Measurements from ENCODE around the gene MELTF.
"Not testable (repeated sequence)": the region's sequence is repeated elsewhere in the genome, so short reads cannot be mapped to it uniquely, and the experiment has no call there.

Gene MELTF

DNA sequence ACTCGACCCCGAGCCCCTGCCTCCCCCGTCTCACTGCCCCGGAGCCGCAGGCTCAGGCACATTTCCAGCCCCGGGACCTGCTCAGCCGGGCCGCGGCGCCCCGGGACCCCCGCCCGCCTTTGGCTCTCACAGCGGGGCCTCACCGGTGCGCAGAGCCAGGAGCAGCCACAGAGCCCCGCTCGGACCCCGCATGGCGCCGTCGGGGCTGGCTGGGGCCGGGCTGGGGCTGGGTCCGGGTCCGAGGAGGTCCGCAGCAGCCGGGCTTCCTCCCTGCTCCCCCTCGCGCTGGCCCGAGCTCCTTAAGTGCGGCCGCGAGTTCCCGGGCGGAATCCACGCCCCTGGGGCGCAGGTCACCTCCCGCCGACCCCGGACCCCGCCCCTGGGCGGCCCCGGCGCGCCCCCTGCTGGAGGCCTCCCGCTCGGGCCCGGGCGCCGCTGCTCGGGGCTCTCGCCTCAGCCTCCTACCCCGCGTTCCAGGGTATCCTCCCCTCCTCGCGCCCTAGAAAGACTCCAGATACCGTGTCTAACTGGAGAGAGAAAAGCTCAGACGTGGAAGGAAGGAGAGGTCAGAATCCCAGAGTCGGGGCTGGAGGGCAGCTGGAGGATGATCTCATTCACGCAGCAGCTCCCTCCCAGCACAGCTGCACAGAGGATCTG lies at the start of gene MELTF:
Gene MELTF (minus strand): TSS at position 307 of the 657 bp plus-strand sequence. CDS start 115 bp downstream, at position 192.
- DNase-seq = peak; percentile 76

DNA sequence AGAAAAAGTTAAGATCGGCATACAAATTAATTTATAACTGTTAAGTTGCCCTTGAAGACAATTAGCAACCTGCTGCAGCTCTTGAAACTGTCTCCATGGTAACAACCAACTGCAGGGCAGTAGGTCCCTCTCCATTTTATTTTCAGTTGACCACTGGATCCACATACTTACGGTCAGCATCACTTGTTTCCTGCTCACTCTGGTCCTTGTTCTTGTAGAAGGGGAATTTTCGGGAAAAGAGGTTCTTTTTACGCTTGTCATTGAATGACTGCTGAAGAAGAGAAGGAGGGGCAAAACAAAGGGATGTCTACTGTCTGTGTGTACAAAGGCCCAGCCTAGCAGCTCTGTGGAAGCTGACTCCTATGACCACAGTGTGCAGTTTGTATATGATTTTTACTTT lies 46.8 kb upstream of the MELTF start:
- DNase-seq = no peak

DNA sequence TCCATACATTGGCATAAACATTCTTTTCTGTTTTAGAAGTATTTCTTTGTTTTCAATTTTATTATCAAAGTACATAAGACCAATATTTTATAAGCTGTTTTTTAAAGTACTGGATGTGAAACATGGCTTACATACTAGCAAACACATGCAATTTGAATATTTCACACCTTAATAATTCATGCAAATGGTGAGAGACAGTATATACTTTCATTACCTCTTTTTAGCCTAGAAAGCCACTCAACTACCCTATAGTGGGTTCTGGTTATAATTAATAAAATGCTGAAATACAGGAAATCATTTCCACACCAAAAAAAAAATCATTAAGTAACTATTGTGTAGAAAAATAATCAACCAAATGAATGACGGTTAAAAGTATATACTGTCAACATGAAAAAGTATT lies 38.5 kb upstream of the MELTF start:
- no peak for DNase-seq

DNA sequence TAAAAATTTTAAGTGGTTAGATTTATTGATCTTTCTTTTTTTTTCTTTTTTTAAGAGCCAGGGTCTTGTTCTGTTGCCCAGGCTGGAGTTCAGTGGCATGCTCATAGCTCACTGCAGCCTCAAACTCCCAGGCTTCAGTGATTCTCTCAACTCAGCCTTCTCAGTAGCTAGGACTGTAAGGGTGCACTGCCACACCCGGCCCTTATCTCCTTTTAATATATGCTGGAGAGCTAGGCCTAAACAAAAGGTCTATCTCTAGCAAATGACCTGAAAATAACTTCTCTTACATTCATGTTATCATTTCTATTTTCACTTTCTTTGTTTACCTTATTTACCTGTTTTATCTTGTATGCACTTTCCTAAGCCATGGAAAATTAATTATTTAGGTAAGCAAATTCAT lies 35.2 kb upstream of the MELTF start:
- no peak for DNase-seq

DNA sequence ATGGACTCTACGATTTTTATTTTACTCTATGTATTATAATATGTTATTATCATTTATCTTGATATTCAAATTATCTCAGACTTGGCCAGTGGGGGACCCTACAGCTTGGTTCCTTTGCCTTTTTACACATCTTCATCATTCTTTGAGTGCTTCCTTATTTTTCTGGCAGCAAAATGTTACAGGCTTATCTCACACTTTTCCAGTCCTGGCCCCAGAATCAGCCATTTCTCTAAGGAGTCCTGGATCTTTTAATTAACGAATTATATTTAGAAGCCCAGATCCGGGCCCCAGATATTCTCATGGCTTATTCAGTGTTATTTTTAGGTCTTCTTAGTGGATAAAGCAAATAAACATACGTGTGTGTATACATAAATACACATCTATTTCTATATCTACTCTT lies 32.8 kb upstream of the MELTF start:
- no peak for DNase-seq

DNA sequence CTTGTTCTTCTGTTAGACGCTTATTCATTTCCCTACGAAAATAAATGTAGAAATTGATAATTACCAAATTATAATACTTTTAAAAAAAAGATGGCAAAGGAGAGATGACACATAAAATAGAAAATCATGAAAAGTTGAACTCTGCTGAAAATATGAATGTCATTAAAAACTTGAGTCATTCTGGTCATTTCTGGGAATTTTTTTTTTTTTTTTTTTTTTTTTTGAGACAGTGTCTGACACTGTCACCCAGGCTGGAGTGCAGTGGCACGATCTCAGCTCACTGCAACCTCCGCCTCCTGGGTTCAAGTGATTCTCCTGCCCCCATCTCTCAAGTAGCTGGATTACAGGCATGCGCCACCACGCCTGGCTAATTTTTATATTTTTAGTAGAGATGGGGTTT lies 22.0 kb upstream of the MELTF start:
- not testable (repeated sequence) for DNase-seq

DNA sequence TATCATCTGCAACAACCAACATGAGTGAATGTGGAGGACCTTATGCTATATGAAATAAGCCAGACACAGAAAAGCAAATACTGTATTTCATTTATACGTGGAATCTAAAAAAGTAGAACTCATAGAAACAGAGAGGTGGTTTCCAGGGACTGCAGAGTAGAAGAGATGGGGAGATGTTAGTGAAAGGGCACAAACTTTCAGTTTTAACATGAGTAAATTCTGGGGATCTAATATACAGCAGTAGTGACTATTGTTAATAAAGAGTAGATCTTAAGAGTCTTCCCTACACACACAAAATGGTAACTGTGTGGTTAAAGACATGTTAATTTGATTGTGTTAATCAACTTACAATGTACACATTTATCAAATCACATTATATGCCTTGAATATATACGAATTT lies 20.9 kb upstream of the MELTF start:
- no peak for DNase-seq

DNA sequence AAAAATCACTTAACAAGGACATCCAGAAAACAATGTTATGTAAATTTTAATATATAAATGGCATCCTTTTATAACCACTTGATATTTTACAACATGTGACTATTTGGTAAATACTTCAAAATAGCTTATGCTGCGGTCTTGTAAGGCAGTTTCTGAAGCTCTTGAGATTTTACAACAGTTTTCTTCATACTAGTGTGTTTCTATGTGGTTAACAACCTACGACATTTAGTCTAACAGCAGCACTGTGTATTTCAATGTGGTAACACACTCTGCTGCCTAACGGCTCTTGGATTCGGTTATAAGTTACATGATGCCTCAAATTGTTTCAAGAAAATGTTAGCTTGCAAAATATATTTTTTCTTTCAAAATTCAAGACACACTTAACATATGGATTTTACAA lies 12.9 kb upstream of the MELTF start:
- no peak for DNase-seq

DNA sequence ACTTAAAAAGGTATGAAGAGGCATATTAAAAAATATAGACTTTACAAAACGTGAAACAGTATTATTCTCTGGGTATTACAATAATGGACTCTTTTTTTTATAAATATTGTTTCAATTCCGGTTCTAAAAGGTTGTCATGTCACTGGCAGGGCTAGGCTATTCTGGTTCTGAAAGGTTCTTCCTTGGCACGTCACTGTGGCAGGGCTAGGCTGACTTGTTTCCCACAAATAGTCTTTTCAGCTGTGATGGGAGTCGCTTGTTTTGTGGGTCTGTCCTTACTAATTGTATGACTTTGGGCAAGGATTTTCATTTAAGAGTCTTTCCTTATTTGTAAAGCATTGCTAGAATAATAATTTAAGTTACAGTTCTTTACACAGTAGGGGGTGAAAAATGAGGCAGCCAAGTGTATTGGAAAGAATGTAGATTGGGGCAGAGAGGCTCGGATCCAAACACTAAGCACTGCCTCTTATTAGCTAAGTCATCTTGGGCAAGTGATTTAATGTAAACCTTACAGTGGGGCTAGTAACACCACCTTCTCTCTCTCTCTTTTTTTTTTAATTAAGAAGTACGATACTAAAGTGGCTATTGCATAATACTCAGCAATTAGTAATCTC lies 12.4 kb upstream of the MELTF start:
- no peak for DNase-seq

DNA sequence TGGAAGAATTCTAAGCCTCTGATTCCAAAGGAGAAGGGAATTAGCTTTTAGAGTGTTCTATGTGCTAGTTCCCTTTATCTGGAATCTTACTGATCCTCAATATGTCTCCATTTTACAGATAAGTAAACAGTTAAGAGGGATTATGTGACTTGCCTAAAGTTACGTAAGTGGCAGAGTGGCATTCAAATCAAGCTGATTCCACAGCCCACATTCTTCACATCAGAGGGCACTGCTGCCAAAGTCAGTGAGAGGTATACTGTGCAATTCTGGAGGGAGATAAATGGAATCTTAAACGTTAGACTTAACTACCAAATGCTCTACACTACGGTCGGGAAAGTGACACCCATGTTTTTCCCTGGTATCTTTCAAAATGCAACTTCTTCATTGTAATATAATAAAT lies 11.0 kb upstream of the MELTF start:
- no peak for DNase-seq

DNA sequence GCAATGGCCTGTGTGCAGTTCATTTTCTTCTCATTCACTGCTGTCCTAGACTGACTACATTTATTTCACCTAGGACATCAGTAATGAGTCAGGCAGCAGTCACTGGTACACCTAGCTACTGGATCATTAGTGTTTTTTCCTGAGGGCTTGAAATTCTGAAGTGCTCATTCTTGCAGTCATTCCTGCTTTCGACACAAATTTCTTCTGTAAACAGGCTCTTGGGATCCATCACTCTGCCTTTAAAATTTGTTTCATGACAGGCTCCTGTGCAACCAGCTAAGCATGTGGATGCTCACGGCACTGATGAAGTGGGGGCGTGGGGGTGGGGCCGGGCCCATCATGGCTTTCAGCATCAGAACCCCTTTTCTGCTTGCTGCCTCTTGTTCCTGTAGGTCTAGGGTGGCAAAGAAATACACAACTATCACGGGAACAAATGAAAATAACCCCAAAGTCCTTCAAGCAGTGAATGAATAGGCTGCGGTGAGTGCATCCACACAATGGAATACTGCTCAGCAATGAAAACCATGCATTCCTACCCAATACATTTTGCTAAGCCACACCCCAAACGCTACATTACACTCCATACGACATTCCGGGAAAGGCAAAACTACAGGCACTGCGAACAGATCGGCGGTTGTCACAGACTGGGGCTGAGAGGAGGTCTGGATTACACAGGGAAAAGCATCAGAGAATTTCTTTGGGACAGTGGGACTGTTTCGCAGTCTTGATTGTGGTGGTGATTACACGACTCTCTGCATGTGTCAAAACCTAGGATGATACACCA lies 9.3 kb upstream of the MELTF start:
- no peak for DNase-seq

DNA sequence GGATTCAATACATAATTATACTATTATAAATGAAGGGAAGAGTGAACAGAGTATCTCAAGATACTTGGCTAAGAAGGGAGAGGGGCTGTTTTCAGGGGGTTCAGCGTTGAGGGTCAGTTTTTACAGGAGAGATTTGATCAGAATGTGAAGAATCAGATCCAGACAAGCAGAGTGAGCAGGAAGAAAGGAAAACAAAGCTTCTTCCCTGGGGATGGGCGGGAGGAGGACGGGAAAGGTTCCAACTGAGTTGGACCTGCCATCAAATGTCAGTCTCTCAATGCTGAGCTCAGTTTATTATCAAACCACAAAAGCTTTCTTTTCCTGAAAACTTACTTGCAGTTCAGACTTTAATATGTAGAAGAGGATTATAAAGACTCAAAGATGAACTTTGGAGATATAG lies 6.0 kb upstream of the MELTF start:
- DNase-seq = no peak

DNA sequence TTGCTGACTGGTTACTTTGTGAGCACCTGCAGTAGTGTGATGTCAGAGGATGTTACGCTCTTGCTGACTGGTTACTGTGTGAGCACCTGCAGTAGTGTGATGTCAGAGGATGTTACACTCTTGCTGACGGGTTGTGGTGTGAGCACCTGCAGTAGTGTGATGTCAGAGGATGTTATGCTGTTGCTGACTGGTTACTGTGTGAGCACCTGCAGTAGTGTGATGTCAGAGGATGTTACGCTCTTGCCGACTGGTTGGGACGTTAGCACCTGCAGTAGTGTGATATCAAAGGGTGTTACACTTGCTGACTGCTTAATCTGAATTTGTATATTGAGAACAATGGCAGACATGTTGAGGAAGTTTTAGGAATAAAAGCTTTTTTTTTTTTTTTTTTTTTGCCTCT lies 5.2 kb upstream of the MELTF start:
- DNase-seq = not testable (repeated sequence)

DNA sequence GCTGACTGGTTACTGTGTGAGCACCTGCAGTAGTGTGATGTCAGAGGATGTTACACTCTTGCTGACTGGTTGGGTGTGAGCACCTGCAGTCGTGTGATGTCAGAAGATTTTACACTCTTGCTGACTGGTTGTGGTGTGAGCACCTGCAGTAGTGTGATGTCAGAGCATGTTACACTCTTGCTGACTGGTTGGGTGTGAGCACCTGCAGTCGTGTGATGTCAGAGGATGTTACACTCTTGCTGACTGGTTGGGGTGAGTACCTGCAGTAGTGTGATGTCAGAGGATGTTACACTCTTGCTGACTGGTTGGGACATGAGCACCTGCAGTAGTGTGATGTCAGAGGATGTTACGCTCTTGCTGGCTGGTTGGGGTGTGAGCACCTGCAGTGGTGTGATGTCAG lies 4.1 kb upstream of the MELTF start:
- not testable (repeated sequence) for DNase-seq

DNA sequence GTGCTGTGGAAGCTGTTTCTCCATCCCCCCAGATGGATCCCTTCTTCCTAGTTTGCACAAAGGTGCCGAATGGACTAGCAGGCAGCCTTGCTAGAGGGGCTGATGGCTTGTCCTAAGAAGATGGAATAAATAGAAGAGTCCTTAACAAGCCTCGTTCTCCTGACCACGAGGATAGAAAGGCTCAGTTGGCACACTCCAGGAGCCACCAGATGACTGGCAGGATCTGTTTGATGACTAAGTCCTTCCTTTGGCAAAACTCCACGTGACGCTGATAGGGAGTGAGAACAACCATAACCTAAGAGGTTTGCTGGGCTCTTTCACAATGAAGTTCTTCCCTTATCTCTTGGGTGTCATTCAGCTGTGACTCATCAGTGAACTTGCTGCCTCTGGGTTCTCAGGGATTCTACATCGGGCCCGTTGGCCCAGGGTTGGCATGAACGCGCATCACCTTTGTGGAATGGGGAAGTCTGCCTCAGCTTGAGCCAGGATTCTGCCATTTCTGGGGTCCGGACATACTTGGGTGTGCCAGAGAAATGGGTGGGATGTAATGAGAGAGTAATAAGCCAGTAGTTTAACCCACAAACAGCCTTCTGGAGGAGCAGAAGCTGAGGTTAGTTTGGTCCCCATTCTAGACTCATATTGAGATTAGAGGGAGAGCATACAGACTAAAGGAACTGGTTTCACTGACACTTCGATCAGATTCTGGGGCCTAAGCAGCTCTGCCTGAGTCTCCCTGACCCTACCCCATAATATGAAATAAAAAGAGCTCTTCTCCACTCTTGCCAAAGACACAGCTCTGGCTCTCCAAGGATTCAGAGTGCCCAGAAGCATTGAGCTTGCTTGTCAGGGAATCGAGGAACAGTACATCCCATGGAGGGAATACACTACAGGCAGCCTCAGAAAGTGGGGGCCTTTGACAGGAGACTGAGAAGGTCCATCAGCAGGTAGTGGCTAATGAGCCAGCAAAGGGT lies 2.0 kb upstream of the MELTF start:
- DNase-seq = no peak

DNA sequence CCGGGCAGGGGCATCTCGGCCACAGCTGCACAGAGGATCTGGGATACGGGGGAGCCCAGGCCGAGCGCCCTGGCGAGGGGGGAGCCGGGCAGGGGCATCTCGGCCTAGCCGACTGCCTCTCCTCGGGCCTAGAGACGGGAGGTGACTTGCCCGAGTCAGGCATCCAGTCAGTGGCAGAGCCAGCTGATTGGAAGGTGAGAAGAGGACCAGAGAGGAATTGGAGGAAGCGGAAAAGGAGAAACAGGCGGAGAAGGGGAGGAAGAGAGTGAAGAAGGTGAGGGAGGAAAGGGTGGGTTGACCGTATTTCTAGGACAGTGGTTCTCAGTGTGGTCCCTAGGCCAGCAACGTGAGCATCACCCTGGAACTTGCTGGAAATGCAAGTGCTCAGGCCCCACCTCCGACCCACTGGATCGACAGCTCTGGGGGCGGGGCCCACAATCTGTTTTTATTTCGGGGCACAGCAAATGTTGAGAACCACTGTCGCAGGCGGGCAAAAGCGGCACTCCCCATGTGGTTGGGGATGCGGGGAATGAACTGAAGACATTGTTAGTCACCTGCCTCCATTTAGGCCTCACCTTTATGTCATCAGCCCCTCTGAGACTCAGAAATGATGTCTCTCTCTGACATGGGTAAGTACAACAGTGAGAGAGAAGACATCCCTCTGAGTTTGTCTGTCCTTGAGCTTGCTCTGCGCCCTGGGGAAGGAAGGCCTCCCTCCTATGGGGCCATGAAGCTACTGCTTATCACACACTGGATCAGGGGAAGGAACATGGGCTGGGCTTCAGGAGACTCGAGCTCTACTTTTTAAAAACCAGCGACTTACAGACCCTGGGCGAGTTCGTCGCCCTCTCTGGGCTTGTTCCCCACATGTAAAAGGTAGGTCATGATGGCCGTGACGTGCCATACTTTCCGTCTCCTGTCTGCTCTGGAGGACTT lies 1.0 kb upstream of the MELTF start:
- DNase-seq = no peak

DNA sequence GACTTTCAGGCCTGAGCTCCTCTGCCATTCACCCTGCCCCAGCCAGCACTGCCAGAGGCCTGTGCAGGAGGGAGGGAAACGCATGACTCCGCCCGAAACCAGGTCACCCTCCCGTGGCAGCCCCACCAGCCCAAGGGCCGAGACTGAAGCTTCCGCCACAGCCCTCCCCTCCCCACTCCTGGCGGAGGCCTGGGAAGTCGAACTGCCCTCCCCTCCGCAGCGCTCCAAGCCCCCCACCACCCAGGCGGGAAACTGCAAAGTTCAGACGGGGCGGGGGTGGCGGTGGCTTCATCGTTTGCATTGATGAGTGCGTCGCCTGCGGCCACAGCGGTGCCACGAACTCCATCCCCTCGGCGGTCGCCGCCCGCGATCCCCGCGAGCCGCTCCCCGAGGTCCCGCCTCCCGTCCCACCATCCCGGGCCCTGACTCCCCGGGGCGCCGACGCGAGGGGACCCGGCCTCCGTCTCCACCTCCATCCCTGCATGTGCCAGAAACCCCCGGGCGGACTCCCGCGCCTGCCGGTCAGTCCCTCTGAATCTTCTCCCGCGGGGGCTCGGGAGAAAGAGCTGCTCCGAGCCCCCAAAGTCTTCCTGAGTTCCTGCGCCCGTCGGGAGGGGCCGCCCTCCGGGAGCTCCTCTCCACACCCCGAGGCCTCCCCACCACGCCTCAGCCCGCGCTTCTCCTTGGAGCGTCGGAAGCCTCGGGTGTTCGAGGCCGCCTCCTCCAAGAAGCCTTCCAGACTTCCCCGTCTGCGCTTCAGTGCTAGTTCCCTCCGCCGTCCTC lies 698 bp downstream of the MELTF start:
- no peak for DNase-seq

DNA sequence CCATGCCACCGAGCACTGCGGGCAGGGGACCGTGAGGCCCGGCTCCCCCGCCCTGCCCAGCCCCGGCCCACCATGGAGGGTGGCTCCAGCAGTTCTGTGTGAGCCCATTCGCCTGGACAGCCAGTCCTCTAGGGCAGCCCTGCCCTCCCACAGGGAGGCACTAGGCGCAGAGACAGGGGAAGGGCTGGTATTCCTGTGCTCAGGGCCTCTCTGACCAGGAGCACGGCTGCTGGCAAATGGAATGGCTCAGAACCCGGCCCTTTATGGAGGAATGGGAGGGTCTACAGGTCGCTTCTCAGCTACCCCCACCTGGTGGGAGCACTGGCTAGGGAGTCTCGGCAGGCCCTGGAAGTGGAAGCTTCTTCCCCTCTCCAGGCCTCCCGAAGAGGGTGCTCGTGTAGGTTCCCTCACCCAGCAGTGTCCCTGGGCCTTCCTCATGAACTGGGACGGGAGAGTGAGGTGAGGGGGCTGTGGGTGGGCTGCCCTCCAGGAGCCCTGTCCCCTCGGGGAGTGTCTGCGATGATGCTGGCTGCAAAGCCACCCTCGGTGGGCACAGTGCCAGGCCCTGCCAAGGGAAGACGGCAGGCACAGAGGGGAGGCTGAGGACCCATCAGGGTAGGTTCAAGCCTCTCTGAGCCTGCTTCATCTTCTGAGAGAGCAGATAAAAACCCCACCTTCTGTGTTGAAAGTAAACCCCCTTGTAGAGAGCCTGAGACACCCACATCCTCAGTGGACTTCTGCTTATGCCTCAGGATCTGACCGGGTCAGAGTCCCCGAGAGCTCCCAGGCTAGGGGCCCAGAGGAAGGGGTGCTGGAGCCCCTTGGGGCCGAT lies 1.5 kb downstream of the MELTF start:
- DNase-seq = no peak

DNA sequence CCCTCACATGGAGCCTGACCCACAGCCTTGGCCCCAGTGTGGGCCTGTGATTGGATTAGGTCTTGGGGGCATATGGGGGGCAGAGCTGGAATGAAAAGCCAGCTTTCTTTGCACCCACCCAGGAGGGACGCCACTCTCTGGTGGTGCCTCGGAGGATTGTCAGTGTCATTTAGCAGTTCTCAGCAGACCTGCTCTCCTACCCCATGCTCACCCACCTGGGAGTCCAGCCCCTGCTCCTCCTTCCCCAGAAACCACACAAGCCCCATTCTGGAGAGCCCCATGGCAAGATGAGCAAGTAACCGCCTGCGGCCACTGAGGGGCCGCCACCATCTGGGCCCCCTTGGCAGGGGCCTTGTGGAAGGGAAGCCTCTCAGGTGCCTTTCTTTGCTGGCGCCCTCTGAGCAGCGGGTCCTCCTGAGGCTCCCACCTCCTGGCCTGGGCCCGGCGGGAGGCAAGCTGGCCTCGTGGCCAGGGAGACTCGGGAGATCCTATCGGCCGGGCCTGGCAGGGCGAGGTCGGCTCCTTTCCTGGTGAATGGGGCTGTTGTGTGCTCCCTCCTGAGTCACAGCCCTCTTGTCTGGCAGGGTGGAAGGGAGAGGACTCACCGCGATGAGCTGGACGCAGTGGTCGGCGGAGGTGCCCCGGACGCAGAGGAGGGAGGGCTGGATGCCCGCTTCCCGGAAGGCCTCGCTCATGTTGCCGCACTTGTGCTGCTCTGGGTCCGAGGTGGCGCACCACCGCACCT lies 2.3 kb downstream of the MELTF start:
- no peak for DNase-seq

Data from right hindlimb (tissue), 1 donor.